ENCODE data around the gene WDFY4.

WDFY4 gene

GRCh38 chr10:48926764-48927540, 242.3 kb downstream of the WDFY4 start:
- FAIRE-seq: no peak

- FAIRE-seq: no peak
Observed at GRCh38 chr10:48929413-48929990, 244.8 kb downstream of the WDFY4 start.

- no peak for FAIRE-seq
Observed at GRCh38 chr10:48931188-48931587, 246.5 kb downstream of the WDFY4 start.

GRCh38 chr10:48932831-48933664, 248.4 kb downstream of the WDFY4 start:
- no peak for FAIRE-seq

- no peak for FAIRE-seq
Observed at GRCh38 chr10:48934672-48935501, 250.2 kb downstream of the WDFY4 start.

- no peak for FAIRE-seq
Observed at GRCh38 chr10:48935577-48935976, 250.9 kb downstream of the WDFY4 start.

GRCh38 chr10:48937796-48938195, 253.1 kb downstream of the WDFY4 start:
- FAIRE-seq: no peak

- FAIRE-seq: no peak
Observed at GRCh38 chr10:48938281-48938680, 253.6 kb downstream of the WDFY4 start.

GRCh38 chr10:48938990-48939536, 254.4 kb downstream of the WDFY4 start:
- FAIRE-seq: no peak

- FAIRE-seq: no peak
Observed at GRCh38 chr10:48939790-48940325, 255.2 kb downstream of the WDFY4 start, which contains the start of gene LRRC18. LRRC18 (minus strand) TSS chr10:48939840; CDS start chr10:48914155, 25,685 bp downstream.

GRCh38 chr10:48940372-48940771, 255.7 kb downstream of the WDFY4 start:
- no peak for FAIRE-seq

GRCh38 chr10:48940958-48941357, 256.3 kb downstream of the WDFY4 start:
- FAIRE-seq: no peak

- no peak for FAIRE-seq
Observed at GRCh38 chr10:48941427-48942075, 256.9 kb downstream of the WDFY4 start.

GRCh38 chr10:48943096-48943495, 258.4 kb downstream of the WDFY4 start:
- FAIRE-seq: no peak

GRCh38 chr10:48944171-48944570, 259.5 kb downstream of the WDFY4 start:
- no peak for FAIRE-seq

GRCh38 chr10:48945441-48946130, 260.9 kb downstream of the WDFY4 start:
- no peak for FAIRE-seq

- no peak for FAIRE-seq
Observed at GRCh38 chr10:48946332-48946731, 261.7 kb downstream of the WDFY4 start.

GRCh38 chr10:48946891-48947500, 262.3 kb downstream of the WDFY4 start:
- FAIRE-seq: no peak

- no peak for FAIRE-seq
Observed at GRCh38 chr10:48947690-48948469, 263.2 kb downstream of the WDFY4 start.
